Measurements from ENCODE around the gene ZNF385C.

GRCh38 chr17:42028791-42029127 is 69.5 kb downstream of the ZNF385C start:
- TF ChIP-seq CTCF (conservative IDR thresholded peaks at IDR 0.05) (no peak), EZH2 (IDR thresholded peaks at IDR 0.05; ENCODE audit: low read depth) (no peak)

Data from PC-9 (cell line).